ENCODE results near the gene RPP25.

GRCh38 chr15:74957476-74958035 is 984 bp upstream of the RPP25 start:
- TF ChIP-seq CTCF (IDR thresholded peaks at IDR 0.05) (no peak), EZH2 (IDR thresholded peaks at IDR 0.05; ENCODE audit: borderline replicate concordance, insufficient read depth, low read depth, low read length, poor library complexity, severe bottlenecking) (no peak)
